G401 (cell line): ENCODE data around the gene GFPT1. TPM values are rescaled to one million over a fixed set of nuclear protein-coding genes. Genes with fewer than 3 reads are reported as not detected.

Experiments
- total RNA-seq: library from RNA; depleted of rRNA; stranded (reverse); fragments of >200 nt; shearing (Covaris generic); gene quantifications from 2 replicates; pipeline ENCODE4 v1.2.3, GENCODE V29; 2014; rRNA removed

GFPT1 gene
- total RNA-seq, 1 experiment from 2014 or later = 20.4 TPM

Other genes with a start within 250 kb of the GFPT1 start
- gene NFU1, start 50.2 kb upstream of the GFPT1 start, total RNA-seq = 57.2 and 70.7 TPM in 2 replicates